Renal cortical epithelial cell (primary cell): ENCODE results near the gene INPP5A. TPM values are rescaled to one million over a fixed set of nuclear protein-coding genes. Genes with fewer than 3 reads are reported as not detected.

Source experiments
- DNase-seq: peaks from one replicate; pipeline ENCODE4 v3.0.0-alpha.2; 2011; ENCODE audit warnings: low read depth
- total RNA-seq: library from RNA; depleted of rRNA; stranded (reverse); fragments of >200 nt; gene quantifications from 2 replicates; pipeline ENCODE4 v1.2.3, GENCODE V29; 2014

The INPP5A gene
- total RNA-seq, 1 donor from 2014 or later: 30.7 TPM

GRCh38 chr10:132611986-132612385, 74.4 kb downstream of the INPP5A start:
- no peak for DNase-seq

GRCh38 chr10:132612571-132613504, 75.3 kb downstream of the INPP5A start:
- no peak for DNase-seq

GRCh38 chr10:132613566-132614348, 76.2 kb downstream of the INPP5A start:
- no peak for DNase-seq

GRCh38 chr10:132614431-132615340, 77.1 kb downstream of the INPP5A start:
- no peak for DNase-seq

DNA sequence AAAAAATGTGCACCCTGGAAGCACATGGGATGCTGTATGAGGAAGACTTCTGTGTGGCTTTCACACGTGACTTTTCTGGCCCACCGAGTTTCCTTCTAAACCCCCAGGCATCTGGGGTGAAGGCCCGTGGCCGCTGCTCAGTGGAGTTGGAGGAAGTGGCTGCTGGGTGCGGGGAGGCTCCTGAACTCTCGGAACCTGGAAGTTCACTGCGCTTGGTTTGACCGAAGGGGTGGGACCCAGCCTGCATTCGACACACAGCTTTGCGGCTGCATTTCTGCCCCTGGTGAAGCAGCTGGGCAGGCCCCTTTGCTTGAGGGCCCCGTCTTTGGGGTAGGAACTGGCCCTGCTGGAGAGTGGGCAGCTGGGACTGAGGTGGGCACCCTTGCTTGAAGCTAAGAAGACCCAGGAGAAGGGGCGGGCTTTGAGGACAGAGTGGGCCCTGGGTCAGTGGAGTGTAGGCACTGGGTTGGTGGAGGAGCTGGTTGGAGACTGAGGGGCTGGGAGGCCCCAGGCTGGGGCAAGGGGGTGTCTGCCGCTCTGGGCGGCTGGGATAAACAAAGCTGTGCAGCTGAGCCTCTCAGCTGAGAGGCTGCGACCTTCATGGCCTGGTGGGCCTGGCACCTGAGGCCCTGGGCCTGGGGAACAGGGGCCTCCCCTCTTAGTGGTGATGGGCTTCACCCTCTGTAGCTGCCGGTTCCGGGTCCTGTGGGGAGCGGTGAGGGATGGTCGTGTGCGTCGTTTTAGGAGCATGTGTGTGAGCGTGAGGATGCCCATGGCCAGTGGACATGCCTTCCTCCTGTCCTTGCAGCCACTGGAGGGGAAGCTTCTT, 78.0 kb downstream of the INPP5A start:
- no peak for DNase-seq

- no peak for DNase-seq
These were observed 78.8 kb downstream of the INPP5A start for GRCh38 chr10:132616170-132616995.

GRCh38 chr10:132616996-132617736, 79.6 kb downstream of the INPP5A start:
- DNase-seq: no peak

- DNase-seq: no peak
These were observed 80.1 kb downstream of the INPP5A start for GRCh38 chr10:132617737-132618052.

DNA sequence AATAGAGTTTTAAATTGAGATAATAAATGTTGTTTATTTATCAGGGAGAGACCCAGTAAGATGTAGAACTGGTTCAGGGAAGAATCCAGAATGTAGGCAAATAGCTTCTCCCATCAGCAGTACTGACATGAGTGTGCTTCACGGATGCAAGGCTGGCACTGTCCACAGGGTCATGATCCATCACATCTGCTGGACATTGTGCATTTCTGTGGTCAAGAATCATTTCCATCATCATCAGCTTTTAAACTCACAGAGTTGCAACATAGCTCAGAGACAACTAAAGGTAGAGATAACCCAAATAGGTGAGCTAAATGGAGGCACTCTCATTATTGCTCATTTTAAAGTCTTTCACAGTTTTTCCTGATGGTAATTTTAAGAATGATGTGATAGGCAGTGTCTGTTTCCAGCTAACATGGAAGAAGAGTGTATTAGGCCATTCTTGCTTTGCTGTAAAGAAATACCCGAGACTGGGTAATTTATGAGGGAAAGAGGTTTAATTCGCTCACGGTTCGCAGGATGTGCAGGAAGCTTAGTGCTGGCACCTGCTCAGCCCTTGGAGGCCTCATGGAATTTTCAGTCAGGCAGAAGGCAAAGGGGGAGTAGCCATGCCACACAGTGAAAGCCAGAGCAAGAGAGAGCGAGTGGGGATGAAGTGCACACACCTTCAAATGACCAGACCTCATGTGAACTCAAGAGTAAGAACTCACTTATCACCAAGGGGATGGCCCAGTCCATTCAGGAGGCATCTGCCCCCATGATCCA, 80.8 kb downstream of the INPP5A start:
- no peak for DNase-seq

DNA sequence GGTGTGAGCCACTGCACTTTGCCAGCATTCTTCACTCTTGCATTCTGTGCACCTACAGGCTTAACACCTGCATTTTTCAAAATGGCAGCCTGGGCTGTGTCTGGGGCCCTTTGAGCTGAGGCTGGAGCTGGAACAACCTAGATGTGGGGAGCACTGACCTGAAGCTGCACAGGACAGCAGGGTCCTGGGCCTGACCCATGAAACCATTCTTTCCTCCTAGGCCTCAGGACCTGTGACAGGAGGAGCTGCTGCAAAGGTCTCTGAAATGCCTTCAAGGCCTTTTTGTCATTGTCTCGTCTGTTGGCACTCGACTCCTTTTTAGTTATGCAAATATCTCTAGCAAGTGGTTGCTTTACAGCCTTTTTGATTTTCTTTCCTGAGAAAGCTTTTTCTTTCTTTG, 82.3 kb downstream of the INPP5A start:
- DNase-seq: no peak

GRCh38 chr10:132624061-132624846, 86.7 kb downstream of the INPP5A start:
- DNase-seq: no peak

- DNase-seq: no peak
These were observed 87.4 kb downstream of the INPP5A start for GRCh38 chr10:132624847-132625471.

GRCh38 chr10:132626019-132626760, 88.6 kb downstream of the INPP5A start:
- DNase-seq: no peak

GRCh38 chr10:132626761-132627665, 89.4 kb downstream of the INPP5A start:
- DNase-seq: no peak
